ENCODE results near the gene FLCN. TPM values are rescaled to one million over a fixed set of nuclear protein-coding genes. Genes with fewer than 3 reads are reported as not detected.
A peak's percentile ranks its signal among the peaks of the same experiment; 100 is the strongest.

The FLCN gene
- total and polyA plus RNA-seq, 2 experiments from 2014 or later, result 12.1 to 36.6 TPM

DNA sequence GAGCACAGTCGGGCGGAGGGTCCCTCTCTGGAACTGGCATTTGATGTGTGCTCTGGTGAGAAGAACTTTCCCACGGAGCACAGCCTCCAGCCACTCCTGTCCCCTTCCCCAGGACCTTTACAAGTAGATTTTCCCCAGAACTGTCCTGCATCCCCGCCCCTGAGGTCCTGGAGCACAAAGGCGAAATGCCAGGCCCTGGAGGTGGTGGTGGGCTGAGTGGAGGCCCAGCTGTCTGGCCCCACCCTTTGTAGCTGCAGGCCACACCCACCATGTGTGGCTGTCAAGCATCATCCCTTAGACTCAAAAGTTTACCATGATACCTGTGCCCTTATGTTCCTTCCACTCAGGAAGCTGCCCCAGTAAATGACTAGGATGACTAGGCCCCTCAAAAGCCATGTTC is 68.6 kb downstream of the FLCN start:
- Histone ChIP-seq H3K9me2 (ENCODE audit: insufficient read depth) (no peaks in the 10 kb centered on the region), H3K36me3 (ENCODE audit: insufficient read depth) (no peaks in the 10 kb centered on the region), H2AFZ (no peak overlapping the region), H3K79me2 (replicated peaks; ENCODE audit: insufficient read depth) (no peaks in the 10 kb centered on the region), H3K4me2 (no peak overlapping the region), H3K27me3 (ENCODE audit: insufficient read depth) (no peaks in the 10 kb centered on the region), H3F3A (replicated peaks; ENCODE audit: low read depth) (no peaks in the 10 kb centered on the region), H3K27ac (ENCODE audit: low read depth) (no peak overlapping the region), H3K4me3 (no peak overlapping the region), H3K4me1 (ENCODE audit: insufficient read depth) (no peaks in the 10 kb centered on the region), H4K20me1 (replicated peaks; ENCODE audit: insufficient read depth) (no peaks in the 10 kb centered on the region; the same call in 1 of the 2 replicates)
- Mint-ChIP-seq H3K27me3 (ENCODE audit: insufficient read depth, low read depth, poor library complexity) (peaks cover 17% of the 10 kb centered on the region), H3K36me3 (ENCODE audit: low read depth) (peaks cover 37% of the 10 kb centered on the region), H3K4me3 (no peak overlapping the region), H3K9me3 (no peaks in the 10 kb centered on the region), H3K27ac (no peak overlapping the region), H3K4me1 (peaks cover 11% of the 10 kb centered on the region)
- ATAC-seq (peak; percentile 29; the same call in 2 of the 3 replicates), DNase-seq (ENCODE audit: low spot score) (no peak)
- TF ChIP-seq STAT1 (IDR thresholded peaks at IDR 0.05; ENCODE audit: unreplicated experiment), result no peak
- TF ChIP-seq JUNB (IDR thresholded peaks at IDR 0.05; ENCODE audit: unreplicated experiment), result no peak
- TF ChIP-seq, protein P1, sequence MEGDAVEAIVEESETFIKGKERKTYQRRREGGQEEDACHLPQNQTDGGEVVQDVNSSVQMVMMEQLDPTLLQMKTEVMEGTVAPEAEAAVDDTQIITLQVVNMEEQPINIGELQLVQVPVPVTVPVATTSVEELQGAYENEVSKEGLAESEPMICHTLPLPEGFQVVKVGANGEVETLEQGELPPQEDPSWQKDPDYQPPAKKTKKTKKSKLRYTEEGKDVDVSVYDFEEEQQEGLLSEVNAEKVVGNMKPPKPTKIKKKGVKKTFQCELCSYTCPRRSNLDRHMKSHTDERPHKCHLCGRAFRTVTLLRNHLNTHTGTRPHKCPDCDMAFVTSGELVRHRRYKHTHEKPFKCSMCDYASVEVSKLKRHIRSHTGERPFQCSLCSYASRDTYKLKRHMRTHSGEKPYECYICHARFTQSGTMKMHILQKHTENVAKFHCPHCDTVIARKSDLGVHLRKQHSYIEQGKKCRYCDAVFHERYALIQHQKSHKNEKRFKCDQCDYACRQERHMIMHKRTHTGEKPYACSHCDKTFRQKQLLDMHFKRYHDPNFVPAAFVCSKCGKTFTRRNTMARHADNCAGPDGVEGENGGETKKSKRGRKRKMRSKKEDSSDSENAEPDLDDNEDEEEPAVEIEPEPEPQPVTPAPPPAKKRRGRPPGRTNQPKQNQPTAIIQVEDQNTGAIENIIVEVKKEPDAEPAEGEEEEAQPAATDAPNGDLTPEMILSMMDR (conservative IDR thresholded peaks at IDR 0.05; ENCODE audit: low read depth in 2 of 2), result no peak
- no peak for TF ChIP-seq ZNF331 (CRISPR knock-in tag; IDR thresholded peaks at IDR 0.05; ENCODE audit: low read depth)
- TF ChIP-seq, protein P2, sequence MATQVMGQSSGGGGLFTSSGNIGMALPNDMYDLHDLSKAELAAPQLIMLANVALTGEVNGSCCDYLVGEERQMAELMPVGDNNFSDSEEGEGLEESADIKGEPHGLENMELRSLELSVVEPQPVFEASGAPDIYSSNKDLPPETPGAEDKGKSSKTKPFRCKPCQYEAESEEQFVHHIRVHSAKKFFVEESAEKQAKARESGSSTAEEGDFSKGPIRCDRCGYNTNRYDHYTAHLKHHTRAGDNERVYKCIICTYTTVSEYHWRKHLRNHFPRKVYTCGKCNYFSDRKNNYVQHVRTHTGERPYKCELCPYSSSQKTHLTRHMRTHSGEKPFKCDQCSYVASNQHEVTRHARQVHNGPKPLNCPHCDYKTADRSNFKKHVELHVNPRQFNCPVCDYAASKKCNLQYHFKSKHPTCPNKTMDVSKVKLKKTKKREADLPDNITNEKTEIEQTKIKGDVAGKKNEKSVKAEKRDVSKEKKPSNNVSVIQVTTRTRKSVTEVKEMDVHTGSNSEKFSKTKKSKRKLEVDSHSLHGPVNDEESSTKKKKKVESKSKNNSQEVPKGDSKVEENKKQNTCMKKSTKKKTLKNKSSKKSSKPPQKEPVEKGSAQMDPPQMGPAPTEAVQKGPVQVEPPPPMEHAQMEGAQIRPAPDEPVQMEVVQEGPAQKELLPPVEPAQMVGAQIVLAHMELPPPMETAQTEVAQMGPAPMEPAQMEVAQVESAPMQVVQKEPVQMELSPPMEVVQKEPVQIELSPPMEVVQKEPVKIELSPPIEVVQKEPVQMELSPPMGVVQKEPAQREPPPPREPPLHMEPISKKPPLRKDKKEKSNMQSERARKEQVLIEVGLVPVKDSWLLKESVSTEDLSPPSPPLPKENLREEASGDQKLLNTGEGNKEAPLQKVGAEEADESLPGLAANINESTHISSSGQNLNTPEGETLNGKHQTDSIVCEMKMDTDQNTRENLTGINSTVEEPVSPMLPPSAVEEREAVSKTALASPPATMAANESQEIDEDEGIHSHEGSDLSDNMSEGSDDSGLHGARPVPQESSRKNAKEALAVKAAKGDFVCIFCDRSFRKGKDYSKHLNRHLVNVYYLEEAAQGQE (IDR thresholded peaks at IDR 0.05; ENCODE audit: unreplicated experiment), result no peak
- TF ChIP-seq CREB1 (CRISPR knock-in tag; IDR thresholded peaks at IDR 0.05; ENCODE audit: low read depth), result no peak
- TF ChIP-seq, protein P3, sequence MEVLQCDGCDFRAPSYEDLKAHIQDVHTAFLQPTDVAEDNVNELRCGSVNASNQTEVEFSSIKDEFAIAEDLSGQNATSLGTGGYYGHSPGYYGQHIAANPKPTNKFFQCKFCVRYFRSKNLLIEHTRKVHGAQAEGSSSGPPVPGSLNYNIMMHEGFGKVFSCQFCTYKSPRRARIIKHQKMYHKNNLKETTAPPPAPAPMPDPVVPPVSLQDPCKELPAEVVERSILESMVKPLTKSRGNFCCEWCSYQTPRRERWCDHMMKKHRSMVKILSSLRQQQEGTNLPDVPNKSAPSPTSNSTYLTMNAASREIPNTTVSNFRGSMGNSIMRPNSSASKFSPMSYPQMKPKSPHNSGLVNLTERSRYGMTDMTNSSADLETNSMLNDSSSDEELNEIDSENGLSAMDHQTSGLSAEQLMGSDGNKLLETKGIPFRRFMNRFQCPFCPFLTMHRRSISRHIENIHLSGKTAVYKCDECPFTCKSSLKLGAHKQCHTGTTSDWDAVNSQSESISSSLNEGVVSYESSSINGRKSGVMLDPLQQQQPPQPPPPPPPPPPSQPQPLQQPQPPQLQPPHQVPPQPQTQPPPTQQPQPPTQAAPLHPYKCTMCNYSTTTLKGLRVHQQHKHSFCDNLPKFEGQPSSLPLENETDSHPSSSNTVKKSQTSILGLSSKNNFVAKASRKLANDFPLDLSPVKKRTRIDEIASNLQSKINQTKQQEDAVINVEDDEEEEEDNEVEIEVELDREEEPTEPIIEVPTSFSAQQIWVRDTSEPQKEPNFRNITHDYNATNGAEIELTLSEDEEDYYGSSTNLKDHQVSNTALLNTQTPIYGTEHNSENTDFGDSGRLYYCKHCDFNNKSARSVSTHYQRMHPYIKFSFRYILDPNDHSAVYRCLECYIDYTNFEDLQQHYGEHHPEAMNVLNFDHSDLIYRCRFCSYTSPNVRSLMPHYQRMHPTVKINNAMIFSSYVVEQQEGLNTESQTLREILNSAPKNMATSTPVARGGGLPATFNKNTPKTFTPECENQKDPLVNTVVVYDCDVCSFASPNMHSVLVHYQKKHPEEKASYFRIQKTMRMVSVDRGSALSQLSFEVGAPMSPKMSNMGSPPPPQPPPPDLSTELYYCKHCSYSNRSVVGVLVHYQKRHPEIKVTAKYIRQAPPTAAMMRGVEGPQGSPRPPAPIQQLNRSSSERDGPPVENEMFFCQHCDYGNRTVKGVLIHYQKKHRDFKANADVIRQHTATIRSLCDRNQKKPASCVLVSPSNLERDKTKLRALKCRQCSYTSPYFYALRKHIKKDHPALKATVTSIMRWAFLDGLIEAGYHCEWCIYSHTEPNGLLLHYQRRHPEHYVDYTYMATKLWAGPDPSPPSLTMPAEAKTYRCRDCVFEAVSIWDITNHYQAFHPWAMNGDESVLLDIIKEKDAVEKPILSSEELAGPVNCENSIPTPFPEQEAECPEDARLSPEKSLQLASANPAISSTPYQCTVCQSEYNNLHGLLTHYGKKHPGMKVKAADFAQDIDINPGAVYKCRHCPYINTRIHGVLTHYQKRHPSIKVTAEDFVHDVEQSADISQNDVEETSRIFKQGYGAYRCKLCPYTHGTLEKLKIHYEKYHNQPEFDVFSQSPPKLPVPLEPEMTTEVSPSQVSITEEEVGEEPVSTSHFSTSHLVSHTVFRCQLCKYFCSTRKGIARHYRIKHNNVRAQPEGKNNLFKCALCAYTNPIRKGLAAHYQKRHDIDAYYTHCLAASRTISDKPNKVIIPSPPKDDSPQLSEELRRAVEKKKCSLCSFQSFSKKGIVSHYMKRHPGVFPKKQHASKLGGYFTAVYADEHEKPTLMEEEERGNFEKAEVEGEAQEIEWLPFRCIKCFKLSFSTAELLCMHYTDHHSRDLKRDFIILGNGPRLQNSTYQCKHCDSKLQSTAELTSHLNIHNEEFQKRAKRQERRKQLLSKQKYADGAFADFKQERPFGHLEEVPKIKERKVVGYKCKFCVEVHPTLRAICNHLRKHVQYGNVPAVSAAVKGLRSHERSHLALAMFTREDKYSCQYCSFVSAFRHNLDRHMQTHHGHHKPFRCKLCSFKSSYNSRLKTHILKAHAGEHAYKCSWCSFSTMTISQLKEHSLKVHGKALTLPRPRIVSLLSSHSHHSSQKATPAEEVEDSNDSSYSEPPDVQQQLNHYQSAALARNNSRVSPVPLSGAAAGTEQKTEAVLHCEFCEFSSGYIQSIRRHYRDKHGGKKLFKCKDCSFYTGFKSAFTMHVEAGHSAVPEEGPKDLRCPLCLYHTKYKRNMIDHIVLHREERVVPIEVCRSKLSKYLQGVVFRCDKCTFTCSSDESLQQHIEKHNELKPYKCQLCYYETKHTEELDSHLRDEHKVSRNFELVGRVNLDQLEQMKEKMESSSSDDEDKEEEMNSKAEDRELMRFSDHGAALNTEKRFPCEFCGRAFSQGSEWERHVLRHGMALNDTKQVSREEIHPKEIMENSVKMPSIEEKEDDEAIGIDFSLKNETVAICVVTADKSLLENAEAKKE (CRISPR knock-in tag; IDR thresholded peaks at IDR 0.05), result no peak
- TF ChIP-seq NANOG (IDR thresholded peaks at IDR 0.05; ENCODE audit: borderline replicate concordance), result no peak
- no peak for TF ChIP-seq EZH2phosphoT487 (IDR thresholded peaks at IDR 0.05; ENCODE audit: unreplicated experiment)
- TF ChIP-seq EZH2 (IDR thresholded peaks at IDR 0.05; ENCODE audit: low read depth, unreplicated experiment), result no peak
- TF ChIP-seq, protein P4, sequence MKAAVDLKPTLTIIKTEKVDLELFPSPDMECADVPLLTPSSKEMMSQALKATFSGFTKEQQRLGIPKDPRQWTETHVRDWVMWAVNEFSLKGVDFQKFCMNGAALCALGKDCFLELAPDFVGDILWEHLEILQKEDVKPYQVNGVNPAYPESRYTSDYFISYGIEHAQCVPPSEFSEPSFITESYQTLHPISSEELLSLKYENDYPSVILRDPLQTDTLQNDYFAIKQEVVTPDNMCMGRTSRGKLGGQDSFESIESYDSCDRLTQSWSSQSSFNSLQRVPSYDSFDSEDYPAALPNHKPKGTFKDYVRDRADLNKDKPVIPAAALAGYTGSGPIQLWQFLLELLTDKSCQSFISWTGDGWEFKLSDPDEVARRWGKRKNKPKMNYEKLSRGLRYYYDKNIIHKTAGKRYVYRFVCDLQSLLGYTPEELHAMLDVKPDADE (IDR thresholded peaks at IDR 0.05), result no peak
- no peak for TF ChIP-seq POLR2AphosphoS5 (IDR thresholded peaks at IDR 0.05; ENCODE audit: low read depth)
- no peak for TF ChIP-seq ZNF114 (CRISPR knock-in tag; IDR thresholded peaks at IDR 0.05)

All from GM23338 (cell line).